OCI-LY1 (cell line): ENCODE results near the gene LPCAT1.

ENCODE experiments used
- H2AFZ ChIP-seq: fragments of 200-600 bp; sonication (generic), shearing (Covaris generic); 2 replicates; pipeline ENCODE4 v1.6.0; 2014; ENCODE audit warnings: antibody characterized with exemption, mild to moderate bottlenecking, low read length
- H3F3A ChIP-seq: fragments of 200-600 bp; sonication (generic), shearing (Covaris generic); 2 replicates; pipeline ENCODE4 v1.6.0; 2014; ENCODE audit warnings: mild to moderate bottlenecking, antibody characterized with exemption, low read length, moderate library complexity; ENCODE audit not compliant: insufficient read depth
- H3K27ac ChIP-seq: fragments of 200-600 bp; sonication (generic); 2 replicates; pipeline ENCODE4 v1.5.1; 2014; ENCODE audit warnings: low read length, mixed run types, mild to moderate bottlenecking, low read depth; ENCODE audit not compliant: poor library complexity, severe bottlenecking
- H3K27me3 ChIP-seq: fragments of 200-600 bp; sonication (generic); 2 replicates; pipeline ENCODE4 v1.6.0; 2014; ENCODE audit warnings: antibody characterized with exemption, mild to moderate bottlenecking, low read length, moderate library complexity; ENCODE audit not compliant: insufficient read depth
- H3K36me3 ChIP-seq: fragments of 200-600 bp; sonication (generic); 2 replicates; pipeline ENCODE4 v1.6.1; 2014; ENCODE audit warnings: mild to moderate bottlenecking, antibody characterized with exemption, low read length, moderate library complexity, mixed read lengths; ENCODE audit not compliant: insufficient read depth
- H3K4me1 ChIP-seq: fragments of 200-600 bp; sonication (generic); 2 replicates; pipeline ENCODE4 v1.5.1; 2014; ENCODE audit warnings: mild to moderate bottlenecking, low read length, moderate library complexity; ENCODE audit not compliant: insufficient read depth, severe bottlenecking
- H3K4me2 ChIP-seq: fragments of 200-600 bp; sonication (generic), shearing (Covaris generic); 2 replicates; pipeline ENCODE4 v1.6.1; 2014; ENCODE audit warnings: low read length
- H3K4me3 ChIP-seq: fragments of 200-600 bp; sonication (generic); 2 replicates; pipeline ENCODE4 v1.5.1; 2014; ENCODE audit warnings: low read length, low read depth, mild to moderate bottlenecking, mixed read lengths; ENCODE audit not compliant: poor library complexity, severe bottlenecking
- H3K79me2 ChIP-seq: fragments of 200-600 bp; shearing (Covaris generic); 2 replicates; pipeline ENCODE4 v1.6.1; 2016; ENCODE audit warnings: mixed run types, low read length, mixed read lengths; ENCODE audit not compliant: insufficient read depth
- H3K9ac ChIP-seq: fragments of 200-600 bp; sonication (generic), shearing (Covaris generic); 2 replicates; pipeline ENCODE4 v1.6.1; 2014; ENCODE audit warnings: mild to moderate bottlenecking, low read length, mixed read lengths
- H3K9me2 ChIP-seq: fragments of 200-600 bp; sonication (generic), shearing (Covaris generic); 2 replicates; pipeline ENCODE4 v1.6.1; 2014; ENCODE audit warnings: low read depth, mild to moderate bottlenecking, low read length, mixed read lengths
- H3K9me3 ChIP-seq: fragments of 200-600 bp; shearing (Covaris generic); 2 replicates; pipeline ENCODE4 v1.6.1; 2014; ENCODE audit warnings: low read length, mixed read lengths
- H4K20me1 ChIP-seq: fragments of 200-600 bp; sonication (generic), shearing (Covaris generic); 2 replicates; pipeline ENCODE4 v1.6.0; 2016; ENCODE audit warnings: mild to moderate bottlenecking, low read length; ENCODE audit not compliant: insufficient read depth
- EZH2 ChIP-seq: fragments of 200-600 bp; sonication (generic), shearing (Covaris generic); IDR thresholded peaks from 2 replicates; pipeline ENCODE4 v1.8.0; 2017; ENCODE audit warnings: borderline replicate concordance, mixed run types, mild to moderate bottlenecking, antibody characterized with exemption, low read length, moderate library complexity, mixed read lengths
- TF ChIP-seq, protein P1 (sequence below): fragments of 200-600 bp; sonication (generic), shearing (Covaris generic); IDR thresholded peaks from 2 replicates; pipeline ENCODE4 v1.5.1; 2017; ENCODE audit warnings: mild to moderate bottlenecking, antibody characterized with exemption, low read length, moderate library complexity, mixed read lengths

Gene LPCAT1

DNA sequence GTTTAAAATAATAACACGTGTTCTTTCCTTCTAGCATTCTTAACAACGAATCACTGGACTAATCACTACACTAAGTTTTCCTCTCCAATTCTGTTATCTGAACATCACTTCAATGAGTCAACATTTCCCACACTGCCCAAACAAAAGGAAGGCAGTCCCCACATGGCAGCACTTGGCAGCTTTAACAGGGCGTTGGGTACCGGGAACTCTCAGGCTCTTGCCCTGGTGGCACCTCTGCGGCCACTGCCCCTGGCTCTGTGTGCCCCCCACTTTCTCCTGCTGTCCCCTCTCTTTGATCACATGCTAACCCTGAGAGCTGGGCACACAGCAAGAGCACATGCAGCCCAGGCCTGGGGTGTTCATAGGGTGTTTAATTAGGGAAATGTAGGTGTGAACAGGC, 94.3 kb downstream of the LPCAT1 start:
- TF ChIP-seq, protein P1, sequence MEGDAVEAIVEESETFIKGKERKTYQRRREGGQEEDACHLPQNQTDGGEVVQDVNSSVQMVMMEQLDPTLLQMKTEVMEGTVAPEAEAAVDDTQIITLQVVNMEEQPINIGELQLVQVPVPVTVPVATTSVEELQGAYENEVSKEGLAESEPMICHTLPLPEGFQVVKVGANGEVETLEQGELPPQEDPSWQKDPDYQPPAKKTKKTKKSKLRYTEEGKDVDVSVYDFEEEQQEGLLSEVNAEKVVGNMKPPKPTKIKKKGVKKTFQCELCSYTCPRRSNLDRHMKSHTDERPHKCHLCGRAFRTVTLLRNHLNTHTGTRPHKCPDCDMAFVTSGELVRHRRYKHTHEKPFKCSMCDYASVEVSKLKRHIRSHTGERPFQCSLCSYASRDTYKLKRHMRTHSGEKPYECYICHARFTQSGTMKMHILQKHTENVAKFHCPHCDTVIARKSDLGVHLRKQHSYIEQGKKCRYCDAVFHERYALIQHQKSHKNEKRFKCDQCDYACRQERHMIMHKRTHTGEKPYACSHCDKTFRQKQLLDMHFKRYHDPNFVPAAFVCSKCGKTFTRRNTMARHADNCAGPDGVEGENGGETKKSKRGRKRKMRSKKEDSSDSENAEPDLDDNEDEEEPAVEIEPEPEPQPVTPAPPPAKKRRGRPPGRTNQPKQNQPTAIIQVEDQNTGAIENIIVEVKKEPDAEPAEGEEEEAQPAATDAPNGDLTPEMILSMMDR: no peak
- Histone ChIP-seq H3K36me3 (no peaks in the 10 kb centered on the region; the same call in 1 of the 2 replicates), H4K20me1 (no peaks in the 10 kb centered on the region), H3K9me2 (no peaks in the 10 kb centered on the region), H3K27me3 (peaks cover 8% of the 10 kb centered on the region; the same call in 1 of the 2 replicates), H3K79me2 (no peaks in the 10 kb centered on the region), H2AFZ (no peak overlapping the region), H3K9me3 (peaks cover 11% of the 10 kb centered on the region; the same call in 1 of the 2 replicates), H3F3A (no peaks in the 10 kb centered on the region), H3K4me1 (no peaks in the 10 kb centered on the region), H3K4me2 (no peak overlapping the region), H3K4me3 (no peak overlapping the region), H3K9ac (no peak overlapping the region), H3K27ac (no peak overlapping the region)

DNA sequence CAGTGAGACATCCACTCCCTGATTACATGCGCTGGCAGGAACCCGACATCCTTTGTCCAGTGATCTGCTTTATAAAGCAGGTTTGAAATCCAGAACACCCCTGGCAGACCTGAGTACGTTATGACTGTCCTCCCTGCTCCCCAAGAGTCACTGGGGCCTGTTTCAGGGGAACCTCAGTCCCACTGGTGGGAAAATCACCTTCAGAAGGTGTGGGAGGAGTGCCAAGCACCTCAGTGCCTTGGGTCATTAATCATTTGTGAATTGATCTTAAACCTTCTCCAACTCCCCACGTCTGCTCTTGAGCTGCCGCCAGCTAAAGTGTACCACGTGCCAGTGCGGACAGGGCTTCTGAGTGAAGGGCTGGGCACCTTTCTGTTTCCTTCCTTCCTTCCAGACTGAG, 94.7 kb downstream of the LPCAT1 start:
- no peaks in the 10 kb centered on the region for H3K79me2 ChIP-seq
- H3K4me2 ChIP-seq: no peak overlapping the region
- H3K27me3 ChIP-seq: peaks cover 8% of the 10 kb centered on the region; the same call in 1 of the 2 replicates
- no peak overlapping the region for H3K27ac ChIP-seq
- no peak overlapping the region for H3K9ac ChIP-seq
- H2AFZ ChIP-seq: no peak overlapping the region
- H3K4me3 ChIP-seq: no peak overlapping the region
- peaks cover 11% of the 10 kb centered on the region; the same call in 1 of the 2 replicates for H3K9me3 ChIP-seq
- H3F3A ChIP-seq: no peaks in the 10 kb centered on the region
- no peaks in the 10 kb centered on the region for H3K9me2 ChIP-seq
- no peaks in the 10 kb centered on the region for H3K4me1 ChIP-seq
- no peaks in the 10 kb centered on the region for H4K20me1 ChIP-seq
- H3K36me3 ChIP-seq: no peaks in the 10 kb centered on the region; the same call in 1 of the 2 replicates
- no peak for TF ChIP-seq EZH2

DNA sequence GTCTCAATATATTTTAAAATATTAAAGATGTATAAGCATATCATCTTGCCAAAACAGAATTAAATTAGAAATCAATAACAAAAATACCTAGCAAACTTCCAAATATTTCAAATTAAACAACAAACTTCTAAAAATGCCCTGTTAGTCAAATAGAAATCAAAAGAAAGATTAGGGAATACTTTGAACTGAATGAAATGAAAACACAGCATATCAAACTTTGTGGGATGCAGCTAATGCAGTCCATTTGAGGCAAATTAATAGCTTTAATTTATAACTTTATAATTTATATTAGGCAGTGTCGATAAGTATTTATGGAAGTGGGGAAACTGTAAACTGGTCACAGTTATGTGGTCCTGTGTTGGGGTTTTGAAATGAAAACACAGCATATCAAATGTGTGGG, 95.7 kb downstream of the LPCAT1 start:
- no peaks in the 10 kb centered on the region; the same call in 1 of the 2 replicates for H3K36me3 ChIP-seq
- no peak overlapping the region for H3K4me2 ChIP-seq
- no peaks in the 10 kb centered on the region for H3K79me2 ChIP-seq
- no peaks in the 10 kb centered on the region for H4K20me1 ChIP-seq
- no peaks in the 10 kb centered on the region for H3K4me1 ChIP-seq
- TF ChIP-seq EZH2: no peak
- TF ChIP-seq, protein P1: no peak
- no peaks in the 10 kb centered on the region for H3F3A ChIP-seq
- no peak overlapping the region for H3K4me3 ChIP-seq
- H2AFZ ChIP-seq: no peak overlapping the region
- no peak overlapping the region for H3K27ac ChIP-seq
- H3K9me3 ChIP-seq: peaks cover 11% of the 10 kb centered on the region; the same call in 1 of the 2 replicates
- peaks cover 8% of the 10 kb centered on the region; the same call in 1 of the 2 replicates for H3K27me3 ChIP-seq
- H3K9ac ChIP-seq: no peak overlapping the region
- no peaks in the 10 kb centered on the region for H3K9me2 ChIP-seq

DNA sequence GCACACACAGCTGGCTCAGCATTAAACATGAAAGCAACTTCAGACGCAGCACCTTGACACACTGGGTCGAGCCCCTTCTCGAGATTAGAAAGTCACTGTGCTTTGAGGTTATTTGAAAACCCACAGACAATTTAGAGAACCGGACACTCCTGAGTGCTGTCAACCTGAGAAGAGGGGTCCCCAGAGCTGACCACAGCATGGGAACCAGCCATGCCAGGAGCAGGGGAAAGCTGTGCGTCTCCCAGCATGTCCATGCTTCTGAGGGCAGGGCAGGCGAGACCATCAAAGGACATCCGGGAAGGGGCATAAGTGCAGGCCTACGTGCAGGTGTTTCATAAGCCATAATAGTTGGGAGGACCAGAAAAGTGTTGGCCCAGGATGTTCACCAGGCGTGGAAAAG, 99.0 kb downstream of the LPCAT1 start:
- no peak overlapping the region for H3K4me3 ChIP-seq
- no peaks in the 10 kb centered on the region for H3K4me1 ChIP-seq
- no peaks in the 10 kb centered on the region for H3F3A ChIP-seq
- peaks cover 11% of the 10 kb centered on the region; the same call in 1 of the 2 replicates for H3K9me3 ChIP-seq
- TF ChIP-seq, protein P1: no peak
- TF ChIP-seq EZH2: no peak
- H2AFZ ChIP-seq: no peak overlapping the region
- H3K4me2 ChIP-seq: no peak overlapping the region
- no peaks in the 10 kb centered on the region for H4K20me1 ChIP-seq
- no peaks in the 10 kb centered on the region; the same call in 1 of the 2 replicates for H3K36me3 ChIP-seq
- no peaks in the 10 kb centered on the region for H3K9me2 ChIP-seq
- H3K9ac ChIP-seq: no peak overlapping the region
- H3K27me3 ChIP-seq: peaks cover 5% of the 10 kb centered on the region; the same call in 1 of the 2 replicates
- H3K79me2 ChIP-seq: no peaks in the 10 kb centered on the region
- H3K27ac ChIP-seq: no peak overlapping the region
